Stimulated activated CD4-positive, alpha-beta T cell treated with anti-CD3 and anti-CD28 coated beads, Interleukin-1b, Interleukin-23, amount 100 ng/mL, for 48 hours (primary cell): Measurements from ENCODE around the gene ZNF687.
A peak's percentile ranks its signal among the peaks of the same experiment; 100 is the strongest.

Experiments used
- DNase-seq: peaks from one replicate; pipeline ENCODE4 v3.0.0-alpha.2; 2020

The ZNF687 gene

DNA sequence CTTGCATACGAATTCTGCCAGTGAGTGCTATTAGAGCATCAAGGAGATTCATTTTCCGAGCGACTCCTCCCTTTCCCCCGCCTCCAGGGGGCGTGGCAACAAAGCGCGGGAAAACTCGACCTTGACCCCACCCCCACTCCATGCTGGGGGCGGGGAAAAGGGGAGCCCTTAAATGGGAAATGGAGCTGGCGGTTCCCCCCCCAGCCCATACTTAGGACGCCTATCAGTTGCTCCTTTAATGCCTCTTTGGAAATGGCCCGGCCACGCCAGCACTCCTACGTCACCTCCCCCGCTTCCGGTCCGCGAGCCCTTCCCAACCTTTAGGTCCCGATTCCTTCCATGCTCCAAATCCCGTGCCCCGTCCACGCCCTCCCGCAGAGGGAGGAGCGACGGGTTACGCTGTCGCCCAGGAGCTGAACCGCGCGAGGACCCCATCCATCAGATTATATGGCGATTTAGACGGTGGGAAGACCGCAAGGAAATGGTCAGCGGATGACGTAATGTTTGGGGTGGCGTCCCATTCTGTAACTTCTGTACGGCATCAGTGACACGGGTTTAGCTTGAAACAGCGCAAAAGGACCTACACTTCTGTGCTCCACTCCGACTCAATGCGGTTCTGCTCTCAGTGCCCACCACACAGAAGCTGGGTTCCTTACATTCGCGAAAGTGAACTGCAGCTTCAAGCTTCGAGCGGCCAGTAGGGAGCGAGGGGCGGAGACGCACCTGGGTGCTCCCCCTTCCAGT is 702 bp upstream of the ZNF687 start:
- peak; percentile 97 for DNase-seq

DNA sequence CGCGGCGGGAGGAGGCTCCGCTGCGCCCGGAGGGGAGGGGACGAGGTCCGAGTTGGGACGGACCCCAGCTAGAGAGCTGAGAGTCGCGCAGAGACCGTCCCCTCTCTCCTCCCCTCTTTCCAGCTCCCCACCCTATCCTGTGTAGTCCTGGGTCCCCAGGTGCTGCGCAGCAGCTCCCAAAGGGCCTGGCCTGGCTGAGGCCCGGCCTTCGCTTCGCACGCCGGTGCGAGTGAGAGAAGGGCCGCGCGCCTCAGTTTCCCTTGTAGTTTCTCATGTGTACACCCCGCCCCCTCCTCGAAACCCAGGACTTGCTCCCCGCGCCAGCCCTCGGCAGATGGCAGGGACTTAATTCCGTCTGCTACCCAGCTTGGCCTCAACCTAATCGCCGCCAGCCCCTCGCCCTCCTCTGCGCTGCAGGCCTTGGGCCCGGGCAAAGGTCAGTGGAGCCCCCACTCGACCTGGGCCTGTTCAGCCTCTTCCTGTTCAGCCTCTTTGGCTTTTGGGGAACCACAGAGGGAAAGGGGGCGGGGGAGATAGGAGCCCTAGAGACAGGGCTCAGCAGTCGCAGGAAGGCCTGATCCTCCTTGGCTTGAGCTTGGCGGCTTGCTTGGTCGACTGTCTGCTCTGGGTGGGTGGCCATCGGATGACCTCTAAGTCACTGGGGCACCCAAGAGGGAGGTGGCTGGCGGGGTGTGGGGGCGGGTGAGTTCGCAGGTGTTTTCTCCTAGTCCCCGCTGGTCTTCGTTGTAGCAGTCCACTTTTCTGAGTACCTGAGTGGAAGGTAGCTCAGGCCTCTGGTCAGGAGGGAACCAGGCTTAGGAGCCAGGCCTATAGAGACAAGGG is 1.0 kb downstream of the ZNF687 start:
- DNase-seq, result peak; percentile 20

DNA sequence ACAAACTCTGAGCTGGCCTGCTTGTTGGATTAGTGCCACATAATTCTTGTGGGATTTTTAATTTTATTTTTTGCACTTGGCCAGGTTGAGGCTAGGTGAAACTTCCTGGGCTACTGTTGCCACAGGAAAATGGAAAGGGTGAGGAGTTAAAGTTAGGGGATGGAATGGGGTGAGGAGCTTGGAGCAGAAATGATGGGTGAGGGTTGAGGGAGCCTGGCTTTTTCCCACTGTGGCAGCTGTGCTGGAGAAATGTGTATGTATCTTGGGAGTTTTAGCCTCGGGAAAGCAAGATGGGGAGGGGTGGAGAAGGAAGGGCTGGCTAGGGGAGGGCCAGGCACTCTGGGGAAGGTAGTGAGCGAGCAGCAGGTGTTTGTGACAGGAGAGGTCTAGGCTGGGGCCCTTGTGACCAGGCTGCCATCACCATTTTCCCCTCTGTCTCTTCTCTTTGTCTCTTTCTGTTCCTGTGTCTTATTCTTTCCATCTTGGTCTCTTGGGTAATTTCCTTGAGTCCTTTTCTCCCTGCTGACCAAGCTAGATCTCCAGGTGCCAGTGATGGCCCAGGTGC is 2.0 kb downstream of the ZNF687 start:
- DNase-seq, result no peak

DNA sequence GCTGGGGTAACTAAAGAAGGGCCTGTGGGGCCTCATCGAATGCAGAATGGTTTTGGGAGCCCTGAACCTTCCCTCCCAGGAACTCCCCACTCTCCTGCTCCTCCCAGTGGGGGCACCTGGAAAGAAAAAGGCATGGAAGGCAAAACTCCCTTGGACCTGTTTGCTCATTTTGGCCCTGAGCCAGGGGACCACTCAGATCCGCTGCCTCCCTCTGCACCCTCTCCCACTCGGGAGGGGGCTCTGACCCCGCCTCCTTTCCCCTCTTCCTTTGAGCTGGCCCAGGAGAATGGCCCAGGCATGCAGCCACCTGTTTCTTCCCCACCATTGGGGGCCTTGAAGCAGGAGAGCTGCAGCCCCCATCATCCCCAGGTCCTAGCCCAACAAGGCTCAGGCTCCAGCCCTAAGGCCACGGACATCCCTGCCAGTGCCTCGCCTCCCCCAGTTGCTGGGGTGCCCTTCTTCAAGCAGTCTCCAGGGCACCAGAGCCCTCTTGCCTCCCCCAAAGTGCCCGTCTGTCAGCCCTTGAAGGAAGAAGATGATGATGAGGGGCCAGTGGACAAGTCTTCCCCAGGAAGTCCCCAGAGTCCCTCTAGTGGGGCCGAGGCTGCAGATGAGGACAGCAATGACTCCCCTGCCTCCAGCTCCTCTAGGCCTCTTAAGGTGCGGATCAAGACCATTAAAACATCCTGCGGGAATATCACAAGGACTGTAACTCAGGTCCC is 4.7 kb downstream of the ZNF687 start:
- DNase-seq, result no peak

DNA sequence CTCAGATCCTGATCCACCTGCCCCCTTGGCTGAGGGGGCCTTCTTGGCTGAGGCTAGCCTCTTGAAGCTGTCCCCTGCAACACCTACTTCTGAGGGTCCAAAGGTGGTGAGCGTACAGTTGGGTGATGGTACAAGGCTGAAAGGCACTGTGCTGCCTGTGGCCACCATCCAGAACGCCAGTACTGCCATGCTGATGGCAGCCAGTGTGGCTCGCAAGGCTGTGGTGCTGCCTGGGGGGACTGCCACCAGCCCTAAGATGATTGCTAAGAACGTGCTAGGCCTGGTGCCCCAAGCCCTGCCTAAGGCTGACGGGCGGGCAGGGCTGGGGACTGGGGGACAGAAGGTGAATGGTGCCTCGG is 5.2 kb downstream of the ZNF687 start:
- DNase-seq, result no peak

DNA sequence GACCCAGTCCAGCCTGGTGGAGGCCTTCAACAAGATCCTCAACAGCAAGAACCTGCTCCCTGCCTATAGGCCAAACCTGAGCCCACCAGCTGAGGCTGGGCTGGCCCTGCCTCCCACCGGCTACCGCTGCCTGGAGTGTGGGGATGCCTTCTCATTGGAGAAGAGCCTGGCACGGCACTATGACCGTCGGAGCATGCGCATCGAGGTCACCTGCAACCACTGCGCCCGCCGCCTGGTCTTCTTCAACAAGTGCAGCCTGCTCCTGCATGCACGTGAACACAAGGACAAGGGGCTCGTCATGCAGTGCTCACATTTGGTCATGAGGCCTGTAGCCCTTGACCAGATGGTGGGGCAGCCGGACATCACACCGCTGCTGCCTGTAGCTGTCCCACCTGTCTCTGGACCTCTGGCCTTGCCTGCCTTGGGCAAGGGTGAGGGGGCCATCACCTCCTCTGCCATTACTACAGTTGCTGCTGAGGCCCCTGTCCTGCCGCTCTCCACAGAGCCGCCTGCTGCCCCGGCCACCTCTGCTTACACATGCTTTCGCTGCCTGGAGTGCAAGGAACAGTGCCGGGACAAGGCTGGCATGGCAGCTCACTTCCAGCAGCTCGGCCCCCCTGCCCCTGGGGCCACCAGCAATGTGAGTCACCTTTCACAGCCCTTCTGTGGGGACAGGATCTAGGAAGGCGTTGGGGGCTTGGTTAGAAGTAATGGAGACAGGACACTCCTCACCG is 5.8 kb downstream of the ZNF687 start:
- DNase-seq, result no peak

DNA sequence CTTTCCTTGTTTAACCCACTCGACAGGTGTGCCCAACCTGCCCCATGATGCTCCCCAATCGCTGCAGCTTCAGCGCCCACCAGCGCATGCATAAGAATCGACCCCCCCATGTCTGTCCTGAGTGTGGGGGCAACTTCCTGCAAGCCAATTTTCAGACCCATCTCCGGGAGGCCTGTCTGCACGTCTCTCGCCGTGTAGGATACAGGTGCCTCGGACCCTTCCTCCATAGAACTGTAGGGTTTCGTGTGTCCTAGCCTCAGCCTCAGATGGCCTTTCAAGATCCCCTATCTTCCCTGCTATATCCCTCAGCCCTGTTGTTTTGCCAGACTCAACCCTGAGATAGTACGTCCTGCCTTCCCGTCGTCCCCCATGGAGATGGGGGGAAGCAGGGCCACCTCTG is 6.4 kb downstream of the ZNF687 start:
- no peak for DNase-seq

DNA sequence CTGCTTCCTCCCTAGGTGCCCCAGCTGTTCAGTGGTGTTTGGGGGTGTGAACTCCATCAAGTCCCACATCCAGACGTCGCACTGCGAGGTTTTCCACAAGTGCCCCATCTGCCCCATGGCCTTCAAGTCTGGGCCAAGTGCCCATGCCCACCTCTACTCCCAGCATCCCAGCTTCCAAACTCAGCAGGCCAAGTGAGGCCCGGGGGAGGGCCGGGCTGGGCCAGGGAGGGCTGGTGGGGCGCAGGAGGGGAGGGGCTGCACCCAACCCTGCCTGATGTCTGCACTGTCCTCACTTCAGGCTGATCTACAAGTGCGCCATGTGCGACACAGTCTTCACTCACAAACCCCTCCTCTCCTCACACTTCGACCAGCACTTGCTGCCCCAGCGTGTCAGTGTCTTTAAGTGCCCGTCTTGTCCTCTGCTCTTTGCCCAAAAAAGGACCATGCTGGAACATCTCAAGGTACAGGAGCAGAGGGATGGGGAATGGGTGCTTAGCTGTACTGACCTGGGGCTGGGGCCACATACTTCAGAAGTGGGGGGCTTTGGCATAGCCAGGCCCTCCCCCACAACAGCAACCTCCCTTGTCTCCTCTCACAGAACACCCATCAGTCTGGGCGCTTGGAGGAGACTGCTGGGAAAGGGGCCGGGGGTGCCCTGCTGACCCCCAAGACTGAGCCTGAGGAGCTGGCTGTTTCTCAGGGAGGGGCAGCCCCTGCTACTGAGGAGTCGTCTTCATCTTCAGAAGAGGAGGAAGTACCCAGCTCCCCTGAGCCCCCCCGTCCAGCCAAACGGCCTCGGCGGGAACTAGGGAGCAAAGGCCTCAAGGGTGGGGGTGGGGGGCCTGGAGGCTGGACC is 7.2 kb downstream of the ZNF687 start:
- DNase-seq, result no peak

DNA sequence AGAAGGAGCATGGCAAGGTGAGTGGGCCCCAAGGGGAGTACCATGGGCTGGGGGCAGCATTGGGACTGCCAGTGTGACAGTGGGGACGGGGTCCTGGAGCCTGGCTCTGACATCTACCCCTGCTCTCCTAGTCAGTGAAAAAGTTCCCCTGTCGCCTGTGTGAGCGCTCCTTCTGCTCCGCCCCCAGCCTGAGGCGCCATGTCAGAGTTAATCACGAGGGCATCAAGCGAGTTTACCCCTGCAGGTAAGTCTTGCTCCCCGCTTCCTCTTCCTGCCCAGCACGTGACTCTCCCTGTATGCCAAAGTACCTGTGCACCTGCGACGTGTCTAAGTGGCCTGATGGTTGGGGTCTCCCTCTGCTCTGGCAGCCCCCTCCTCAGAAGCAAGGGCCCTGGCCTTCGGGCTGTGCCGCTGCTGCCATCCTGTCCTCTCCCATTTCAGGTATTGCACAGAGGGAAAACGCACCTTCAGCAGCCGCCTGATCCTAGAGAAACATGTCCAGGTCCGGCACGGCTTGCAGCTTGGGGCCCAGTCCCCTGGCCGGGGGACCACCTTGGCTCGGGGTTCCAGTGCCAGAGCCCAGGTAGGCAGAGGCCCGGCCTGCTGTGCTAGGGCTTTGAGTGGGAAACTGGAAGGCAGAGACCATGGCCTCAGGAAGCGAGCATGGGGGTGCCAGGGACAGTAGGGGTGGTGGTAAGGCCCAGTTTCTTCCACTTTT is 8.1 kb downstream of the ZNF687 start:
- DNase-seq, result no peak

DNA sequence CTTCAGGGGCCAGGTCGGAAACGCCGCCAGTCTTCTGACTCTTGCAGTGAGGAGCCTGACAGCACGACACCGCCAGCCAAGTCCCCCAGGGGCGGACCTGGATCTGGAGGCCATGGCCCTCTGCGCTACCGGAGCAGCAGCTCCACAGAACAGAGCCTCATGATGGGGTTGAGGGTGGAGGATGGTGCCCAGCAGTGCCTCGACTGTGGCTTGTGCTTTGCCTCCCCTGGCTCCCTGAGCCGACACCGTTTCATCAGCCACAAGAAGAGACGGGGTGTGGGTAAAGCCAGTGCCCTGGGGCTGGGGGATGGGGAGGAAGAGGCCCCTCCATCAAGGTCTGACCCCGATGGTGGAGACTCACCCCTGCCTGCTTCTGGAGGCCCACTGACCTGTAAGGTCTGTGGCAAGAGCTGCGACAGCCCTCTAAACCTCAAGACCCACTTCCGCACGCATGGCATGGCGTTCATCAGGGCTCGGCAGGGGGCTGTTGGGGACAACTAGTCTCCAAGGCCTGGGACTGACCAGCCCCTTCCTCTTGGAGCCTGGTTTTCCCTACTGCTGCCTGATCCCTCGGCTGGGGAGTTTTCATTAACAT is 8.7 kb downstream of the ZNF687 start:
- no peak for DNase-seq

DNA sequence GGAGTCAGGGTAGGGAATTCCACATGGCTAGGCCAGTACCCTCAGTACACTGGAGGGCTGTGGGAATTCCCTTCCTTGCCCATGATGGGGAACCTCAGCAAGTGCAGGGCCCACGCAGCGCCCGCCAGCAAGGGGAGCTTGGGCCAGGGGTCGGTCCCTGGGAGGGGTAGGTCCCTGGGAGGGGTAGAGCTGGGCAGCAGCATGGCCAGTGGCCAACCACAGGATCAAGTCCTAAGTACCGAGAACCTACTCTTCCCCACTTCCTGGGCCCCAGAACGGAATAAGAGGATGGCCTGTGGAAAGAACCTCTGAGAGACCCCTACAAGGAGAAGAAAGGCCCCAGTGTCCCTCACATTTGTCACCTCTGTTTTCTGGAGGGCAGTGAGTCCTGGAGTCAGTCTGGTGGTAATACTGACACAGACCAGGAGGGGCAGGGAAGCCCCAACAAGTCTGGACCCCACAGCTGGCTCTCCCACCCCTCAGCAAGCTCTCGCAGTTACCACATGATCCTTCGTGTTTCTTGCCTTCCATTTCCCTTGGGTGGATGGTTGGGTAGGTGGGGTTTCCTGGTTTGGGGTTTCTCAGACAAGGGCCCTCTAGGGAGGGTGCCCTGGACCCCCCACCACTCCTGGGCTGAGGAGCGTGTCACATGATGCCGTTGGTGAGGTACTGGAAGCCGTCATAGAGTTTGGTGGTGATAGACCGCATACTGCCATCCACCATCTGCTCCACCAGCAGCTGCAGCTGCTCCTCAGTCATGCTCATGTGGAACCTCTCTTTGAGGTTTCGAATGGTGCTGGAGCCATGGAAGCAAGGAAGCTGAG is 10.3 kb downstream of the ZNF687 start:
- no peak for DNase-seq

DNA sequence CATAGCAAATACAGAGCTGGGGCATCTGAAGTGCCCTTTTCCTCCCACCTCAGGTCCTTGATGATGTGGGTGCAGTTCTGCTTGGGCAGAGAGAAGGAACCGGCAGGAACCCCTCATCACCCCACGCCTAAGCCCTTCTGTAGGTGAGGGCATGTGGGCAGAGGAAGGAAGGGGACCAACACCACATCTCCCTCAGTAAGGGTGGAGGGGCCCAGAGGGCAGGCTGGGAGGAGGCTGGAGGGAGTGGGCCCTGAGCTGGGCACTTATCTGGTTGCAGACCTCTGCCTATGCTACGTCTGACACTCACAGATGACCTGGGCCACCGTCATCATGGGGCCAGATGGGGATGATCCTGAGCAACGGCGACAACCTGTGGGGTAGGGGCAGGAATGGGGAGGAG is 11.0 kb downstream of the ZNF687 start:
- DNase-seq, result no peak

DNA sequence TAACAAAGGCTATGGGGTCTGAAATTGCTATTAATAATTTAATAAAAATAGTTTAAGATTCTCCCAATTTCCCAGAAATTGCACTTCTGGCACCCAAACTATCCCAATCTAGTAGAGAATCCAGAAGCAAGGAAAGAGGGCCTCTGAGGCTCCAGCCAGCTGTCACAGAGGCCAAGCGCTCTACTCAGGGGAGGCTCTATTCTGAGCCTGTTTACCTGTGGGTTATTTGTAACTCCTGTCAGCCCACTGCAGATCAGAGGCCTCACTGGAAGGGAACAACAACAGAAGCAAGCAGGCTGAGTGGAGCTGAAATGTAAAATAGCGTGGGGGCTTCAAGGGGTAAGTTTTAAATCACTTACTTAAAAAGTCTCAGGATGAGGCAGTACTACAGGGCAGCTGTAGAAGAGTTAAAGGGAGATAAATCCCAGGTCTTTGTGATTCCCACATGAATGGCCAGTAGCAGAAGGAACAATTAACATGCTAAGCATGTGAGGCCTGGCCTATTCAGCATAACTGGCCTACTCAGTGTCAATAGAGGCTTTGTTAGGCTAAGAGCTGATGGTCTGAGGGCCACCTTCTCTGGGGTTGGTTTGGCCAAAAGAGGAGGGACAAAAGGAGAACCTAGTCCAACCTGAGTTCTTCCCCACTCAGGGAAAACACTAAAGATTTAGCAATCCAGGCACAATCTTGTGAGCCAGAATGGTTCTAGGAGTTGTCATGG is 12.8 kb downstream of the ZNF687 start:
- no peak for DNase-seq

DNA sequence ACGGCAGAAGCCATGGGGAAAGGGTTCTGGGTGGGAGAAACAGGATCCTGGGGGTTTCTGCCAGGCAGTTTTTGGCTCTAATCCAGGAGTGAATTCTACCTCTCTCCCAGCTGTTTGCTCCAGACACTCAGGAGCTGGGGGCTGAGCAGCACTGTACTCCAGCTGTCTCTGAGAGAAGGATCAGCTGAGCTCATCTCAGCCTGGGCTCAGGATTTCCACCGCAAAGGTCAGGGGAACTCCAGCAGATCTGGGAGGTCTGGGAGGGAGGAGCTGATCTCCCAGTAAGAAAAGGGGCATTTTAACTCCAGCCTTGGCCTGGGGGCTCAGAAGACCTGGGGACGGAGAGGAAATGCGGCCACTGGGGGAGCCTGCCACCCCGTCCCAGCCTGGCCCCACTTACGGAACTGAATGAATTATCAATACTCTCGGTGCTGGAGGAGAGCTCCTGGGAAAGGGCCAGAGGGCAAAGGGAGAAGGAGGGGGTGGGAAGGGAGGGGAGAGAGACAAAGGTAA is 27.8 kb downstream of the ZNF687 start:
- DNase-seq, result no peak

DNA sequence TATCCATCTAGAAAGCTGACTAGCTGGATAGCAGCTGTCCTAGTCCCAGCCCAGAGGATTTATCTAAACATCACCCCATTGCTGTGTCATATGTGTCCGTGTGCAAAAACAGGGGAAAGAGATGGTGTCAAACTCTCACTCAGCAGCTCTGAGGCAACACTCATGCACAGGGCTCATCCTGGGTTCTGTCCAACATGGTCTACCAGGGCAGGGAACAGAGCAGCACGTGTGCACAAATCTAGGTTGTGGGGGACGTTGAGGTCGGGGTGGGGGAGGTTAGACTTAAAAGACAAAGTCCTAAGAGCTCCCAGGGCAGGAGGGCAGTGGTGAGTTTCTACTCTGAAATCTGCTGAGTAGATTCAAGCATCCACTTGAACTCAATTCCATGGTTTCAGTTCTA is 28.9 kb downstream of the ZNF687 start:
- no peak for DNase-seq

DNA sequence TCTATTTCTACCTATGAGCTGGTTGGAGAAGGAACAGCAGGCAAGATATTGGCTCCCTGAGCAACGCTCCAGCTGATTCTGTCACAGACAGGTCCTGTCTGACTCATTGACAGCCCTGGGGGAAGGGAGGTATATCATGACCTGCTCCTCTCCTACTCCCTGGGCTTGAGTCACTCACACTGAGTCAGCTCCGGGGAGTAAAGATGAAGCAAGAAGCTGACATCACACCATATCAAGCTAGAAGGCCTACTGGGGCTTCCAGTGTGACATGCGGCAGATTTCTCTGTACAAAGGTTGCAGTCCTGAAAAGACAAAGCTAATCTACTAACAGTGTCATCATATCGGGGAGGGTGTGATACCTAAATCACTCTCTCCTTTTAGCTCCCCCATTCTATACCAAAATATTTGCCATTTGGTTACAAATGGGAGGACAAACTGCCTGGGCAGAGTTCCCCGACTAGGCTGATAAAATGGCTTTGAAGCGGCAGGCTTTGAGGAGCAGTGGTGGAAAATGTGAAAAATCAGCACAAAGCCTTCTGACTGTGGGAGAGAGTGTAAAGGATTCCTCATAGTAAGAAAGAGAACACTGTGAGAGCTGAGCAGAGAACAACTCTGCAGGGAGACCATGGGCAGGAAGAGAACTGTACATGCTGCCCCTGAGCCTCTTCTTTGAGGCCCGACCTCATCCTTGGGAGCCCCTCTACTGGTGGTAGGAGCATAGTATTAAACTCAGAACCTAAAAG is 29.7 kb downstream of the ZNF687 start:
- peak; percentile 93 for DNase-seq

DNA sequence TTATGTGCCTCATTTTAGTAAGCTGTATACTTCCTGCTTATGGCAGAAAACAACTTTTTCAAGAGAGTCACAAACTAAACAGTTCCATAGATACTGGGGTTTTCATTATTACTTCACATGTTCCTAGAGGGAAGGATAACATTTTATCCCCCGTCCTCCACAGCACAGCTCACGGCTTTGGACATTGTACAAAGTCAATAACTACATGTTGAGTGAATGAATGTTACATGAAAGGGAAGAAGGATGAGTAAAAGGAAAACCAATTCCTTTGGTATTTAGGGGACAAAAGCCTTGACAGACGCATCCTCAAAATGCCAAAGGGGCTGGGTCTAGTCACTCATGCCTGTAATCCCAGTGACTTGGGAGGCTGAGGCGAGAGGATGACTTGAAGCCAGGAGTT is 30.3 kb downstream of the ZNF687 start:
- DNase-seq, result no peak

DNA sequence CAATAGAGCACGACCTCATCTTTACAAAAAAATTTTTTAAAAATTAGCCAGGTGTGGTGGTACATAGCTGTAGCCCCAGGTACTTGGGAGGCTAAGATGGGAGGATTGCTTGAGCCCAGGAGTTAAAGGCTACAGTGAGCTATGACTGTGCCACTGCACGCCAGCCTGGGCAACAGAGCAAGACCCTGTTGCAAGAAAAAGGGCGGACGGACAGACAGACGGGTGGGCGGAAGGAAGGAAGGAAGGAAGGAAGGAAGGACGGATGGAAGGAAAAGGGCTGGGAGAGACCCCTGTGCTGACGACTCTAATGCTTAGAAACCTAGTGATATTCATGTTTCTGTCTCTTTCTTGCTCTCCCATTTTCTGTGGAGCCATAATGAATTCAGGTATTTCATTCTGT is 30.7 kb downstream of the ZNF687 start:
- DNase-seq, result no peak
